Astrocyte (in vitro differentiated cells and primary cell): ENCODE results near the gene MORN1. TPM values are rescaled to one million over a fixed set of nuclear protein-coding genes. Genes with fewer than 3 reads are reported as not detected.

Experiments used
- DNase-seq: peaks from one replicate; pipeline ENCODE4 v3.0.0-alpha.2; 2010; ENCODE audit warnings: low read depth
- FAIRE-seq: peaks from 2 replicates; lab custom pipeline; 2011; peaks lifted over from hg19 to GRCh38; lab: Jason Lieb, UNC
- H2AFZ ChIP-seq: 2 replicates; pipeline ENCODE4 v1.6.0; 2012; ENCODE audit warnings: low read depth, low read length, inconsistent platforms
- H3K27ac ChIP-seq: 2 replicates; pipeline ENCODE4 v1.5.1; 2011; ENCODE audit warnings: low read depth, low read length, inconsistent platforms
- H3K27me3 ChIP-seq: 2 replicates; pipeline ENCODE4 v1.6.0; 2011; ENCODE audit warnings: low read length, inconsistent platforms; ENCODE audit not compliant: insufficient read depth
- H3K36me3 ChIP-seq: 2 replicates; pipeline ENCODE4 v1.5.1; 2011; ENCODE audit warnings: low read length, inconsistent platforms; ENCODE audit not compliant: insufficient read depth
- H3K4me1 ChIP-seq: 2 replicates; pipeline ENCODE4 v1.5.1; 2011; ENCODE audit warnings: low read length, inconsistent platforms; ENCODE audit not compliant: insufficient read depth
- H3K4me2 ChIP-seq: 2 replicates; pipeline ENCODE4 v1.6.0; 2012; ENCODE audit warnings: low read length, inconsistent platforms
- H3K4me3 ChIP-seq: 2 replicates; pipeline ENCODE4 v1.5.1; 2011; ENCODE audit warnings: low read depth, mild to moderate bottlenecking, low read length, inconsistent platforms; ENCODE audit not compliant: insufficient read depth
- H3K79me2 ChIP-seq: 2 replicates; pipeline ENCODE4 v1.6.0; 2012; ENCODE audit warnings: mild to moderate bottlenecking, low read length, inconsistent platforms; ENCODE audit not compliant: insufficient read depth
- H3K9ac ChIP-seq: 2 replicates; pipeline ENCODE4 v1.6.0; 2012; ENCODE audit warnings: mild to moderate bottlenecking, low read length, inconsistent platforms
- H3K9me3 ChIP-seq: 2 replicates; pipeline ENCODE4 v1.5.1; 2012; ENCODE audit warnings: low read depth, mild to moderate bottlenecking, low read length, inconsistent platforms; ENCODE audit not compliant: insufficient read depth
- H4K20me1 ChIP-seq: 2 replicates; pipeline ENCODE4 v1.6.0; 2012; ENCODE audit warnings: low read length, inconsistent platforms; ENCODE audit not compliant: insufficient read depth
- H3K27ac Mint-ChIP-seq: one replicate; pipeline ENCODE4 v1.8.0; 2021; ENCODE audit warnings: mild to moderate bottlenecking, mixed read lengths; ENCODE audit not compliant: unreplicated experiment
- H3K27me3 Mint-ChIP-seq: one replicate; pipeline ENCODE4 v1.8.0; 2021; ENCODE audit warnings: low read depth, mixed read lengths; ENCODE audit not compliant: unreplicated experiment
- H3K36me3 Mint-ChIP-seq: one replicate; pipeline ENCODE4 v1.8.0; 2021; ENCODE audit warnings: low read depth, mixed read lengths; ENCODE audit not compliant: unreplicated experiment
- H3K4me1 Mint-ChIP-seq: one replicate; pipeline ENCODE4 v1.8.0; 2021; ENCODE audit warnings: low read depth, mixed read lengths; ENCODE audit not compliant: unreplicated experiment
- H3K4me3 Mint-ChIP-seq: one replicate; pipeline ENCODE4 v1.8.0; 2021; ENCODE audit warnings: mild to moderate bottlenecking, moderate library complexity, mixed read lengths; ENCODE audit not compliant: unreplicated experiment
- H3K9me3 Mint-ChIP-seq: one replicate; pipeline ENCODE4 v1.8.0; 2021; ENCODE audit warnings: mild to moderate bottlenecking, mixed read lengths; ENCODE audit not compliant: unreplicated experiment
- EZH2 ChIP-seq: IDR thresholded peaks from 2 replicates; pipeline ENCODE4 v1.6.1; 2012; ENCODE audit warnings: mild to moderate bottlenecking, low read length, inconsistent platforms; ENCODE audit not compliant: insufficient read depth
- total RNA-seq: library from RNA; stranded (reverse); gene quantifications from 2 replicates; pipeline ENCODE4 v1.2.1, GENCODE V29; 2021
- TF ChIP-seq, protein P1 (sequence below): IDR thresholded peaks from 2 replicates; pipeline ENCODE4 v1.5.1; 2011; ENCODE audit warnings: low read depth, mild to moderate bottlenecking, inconsistent platforms, low read length, moderate library complexity; ENCODE audit not compliant: insufficient read depth

Gene MORN1
- total RNA-seq, 1 donor from 2014 or later = 9.2 TPM

DNA sequence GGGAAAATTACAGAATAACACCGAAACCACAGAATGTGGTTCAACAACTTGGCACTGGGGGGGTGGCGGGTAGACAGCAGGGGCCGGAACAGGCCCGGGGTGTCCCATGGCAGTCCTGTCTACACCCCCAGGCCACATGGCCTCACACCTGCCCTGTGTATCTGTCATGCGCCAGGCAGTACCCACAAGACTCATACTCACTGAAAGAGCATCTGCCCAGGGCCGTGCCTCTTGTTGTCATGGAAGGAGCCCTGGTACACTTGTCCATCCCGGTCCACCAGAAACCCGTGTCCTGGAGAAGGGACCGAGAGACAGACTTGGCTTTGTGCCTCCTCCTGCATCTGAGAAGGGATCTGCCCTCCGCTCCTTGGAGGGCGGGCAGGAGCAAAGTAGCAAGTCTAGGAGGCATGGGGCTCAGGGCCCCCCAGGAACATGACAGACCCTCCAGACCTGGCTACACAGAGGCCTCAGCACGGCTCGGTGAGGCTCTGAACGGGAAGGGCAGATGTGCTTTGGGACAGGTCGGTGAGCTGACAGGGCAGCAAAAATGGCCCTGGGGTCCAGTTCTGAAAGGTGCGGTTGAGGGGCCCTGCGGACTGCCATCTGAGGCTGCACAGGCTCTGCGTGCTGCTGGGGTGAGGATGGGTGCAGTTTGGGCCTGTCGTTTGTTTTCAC, 5.6 kb downstream of the MORN1 start:
- H3K27ac Mint-ChIP-seq = no peak overlapping the region
- Histone ChIP-seq H3K9me3 (no peaks in the 10 kb centered on the region), H3K27ac (no peak overlapping the region), H2AFZ (no peak overlapping the region), H4K20me1 (no peaks in the 10 kb centered on the region), H3K4me2 (no peak overlapping the region), H3K27me3 (no peaks in the 10 kb centered on the region), H3K79me2 (peaks cover 12% of the 10 kb centered on the region), H3K9ac (no peak overlapping the region), H3K36me3 (no peaks in the 10 kb centered on the region), H3K4me3 (no peak overlapping the region), H3K4me1 (peaks cover 3% of the 10 kb centered on the region)
- DNase-seq (no peak), FAIRE-seq (no peak)
- H3K4me1 Mint-ChIP-seq = no peaks in the 10 kb centered on the region
- H3K27me3 Mint-ChIP-seq = no peaks in the 10 kb centered on the region
- H3K9me3 Mint-ChIP-seq = no peaks in the 10 kb centered on the region
- no peak overlapping the region for H3K4me3 Mint-ChIP-seq
- no peaks in the 10 kb centered on the region for H3K36me3 Mint-ChIP-seq
- TF ChIP-seq, protein P1, sequence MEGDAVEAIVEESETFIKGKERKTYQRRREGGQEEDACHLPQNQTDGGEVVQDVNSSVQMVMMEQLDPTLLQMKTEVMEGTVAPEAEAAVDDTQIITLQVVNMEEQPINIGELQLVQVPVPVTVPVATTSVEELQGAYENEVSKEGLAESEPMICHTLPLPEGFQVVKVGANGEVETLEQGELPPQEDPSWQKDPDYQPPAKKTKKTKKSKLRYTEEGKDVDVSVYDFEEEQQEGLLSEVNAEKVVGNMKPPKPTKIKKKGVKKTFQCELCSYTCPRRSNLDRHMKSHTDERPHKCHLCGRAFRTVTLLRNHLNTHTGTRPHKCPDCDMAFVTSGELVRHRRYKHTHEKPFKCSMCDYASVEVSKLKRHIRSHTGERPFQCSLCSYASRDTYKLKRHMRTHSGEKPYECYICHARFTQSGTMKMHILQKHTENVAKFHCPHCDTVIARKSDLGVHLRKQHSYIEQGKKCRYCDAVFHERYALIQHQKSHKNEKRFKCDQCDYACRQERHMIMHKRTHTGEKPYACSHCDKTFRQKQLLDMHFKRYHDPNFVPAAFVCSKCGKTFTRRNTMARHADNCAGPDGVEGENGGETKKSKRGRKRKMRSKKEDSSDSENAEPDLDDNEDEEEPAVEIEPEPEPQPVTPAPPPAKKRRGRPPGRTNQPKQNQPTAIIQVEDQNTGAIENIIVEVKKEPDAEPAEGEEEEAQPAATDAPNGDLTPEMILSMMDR = no peak
- no peak for TF ChIP-seq EZH2

DNA sequence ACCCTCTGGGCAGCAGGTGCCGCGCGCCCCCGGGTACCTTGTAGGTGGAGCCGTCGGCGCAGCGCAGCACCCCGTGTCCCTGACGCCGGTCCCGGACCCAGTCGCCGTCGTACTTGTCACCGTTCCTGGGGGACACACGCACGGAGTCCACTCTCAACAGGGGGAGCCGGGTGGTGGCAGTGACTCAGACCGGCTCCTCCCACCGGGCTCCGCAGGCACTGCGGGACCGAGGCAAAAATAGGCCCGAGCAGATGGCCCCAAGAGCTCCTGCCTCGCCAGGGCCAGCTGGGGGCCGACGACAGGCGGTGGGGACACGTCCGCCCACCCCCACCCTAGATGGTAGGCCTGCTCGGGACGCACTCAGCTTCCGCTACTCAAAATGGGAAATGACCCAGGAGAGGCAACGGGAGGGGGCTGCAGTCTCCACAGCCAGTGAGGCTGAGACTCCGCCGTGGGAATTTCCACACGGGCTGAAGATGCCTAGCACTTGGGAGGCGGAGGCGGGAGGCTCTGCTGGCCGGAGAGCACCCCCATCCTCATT, 6.3 kb downstream of the MORN1 start:
- no peak for TF ChIP-seq EZH2
- TF ChIP-seq, protein P1 = no peak
- no peaks in the 10 kb centered on the region for H3K9me3 Mint-ChIP-seq
- H2AFZ ChIP-seq = no peak overlapping the region
- no peaks in the 10 kb centered on the region for H3K36me3 ChIP-seq
- H3K4me1 Mint-ChIP-seq = no peaks in the 10 kb centered on the region
- H4K20me1 ChIP-seq = no peaks in the 10 kb centered on the region
- H3K27ac Mint-ChIP-seq = no peak overlapping the region
- H3K4me3 ChIP-seq = no peak overlapping the region
- H3K9ac ChIP-seq = no peak overlapping the region
- no peaks in the 10 kb centered on the region for H3K4me1 ChIP-seq
- DNase-seq (no peak), FAIRE-seq (no peak)
- H3K36me3 Mint-ChIP-seq = no peaks in the 10 kb centered on the region
- no peak overlapping the region for H3K4me3 Mint-ChIP-seq
- H3K27me3 ChIP-seq = no peaks in the 10 kb centered on the region
- H3K9me3 ChIP-seq = no peaks in the 10 kb centered on the region
- no peak overlapping the region for H3K4me2 ChIP-seq
- peaks cover 4% of the 10 kb centered on the region for H3K79me2 ChIP-seq
- no peak overlapping the region for H3K27ac ChIP-seq
- H3K27me3 Mint-ChIP-seq = no peaks in the 10 kb centered on the region
